Osteoblast (primary cell): ENCODE data around the gene TAF3. TPM values are rescaled to one million over a fixed set of nuclear protein-coding genes. Genes with fewer than 3 reads are reported as not detected.

Source experiments
- DNase-seq: peaks from one replicate; pipeline ENCODE4 v3.0.0; 2011; ENCODE audit warnings: low spot score, mixed read lengths; ENCODE audit not compliant: insufficient read length; ENCODE audit errors: missing footprints
- H2AFZ ChIP-seq: 2 replicates; pipeline ENCODE4 v1.6.0; 2011; ENCODE audit warnings: mild to moderate bottlenecking, low read length
- H3K27ac ChIP-seq: 2 replicates; pipeline ENCODE4 v1.5.1; 2011; ENCODE audit warnings: mild to moderate bottlenecking, low read depth, low read length, moderate library complexity
- H3K27me3 ChIP-seq: 2 replicates; pipeline ENCODE4 v1.6.0; 2012; ENCODE audit warnings: mild to moderate bottlenecking, control low read depth, inconsistent platforms, low read length, moderate library complexity; ENCODE audit not compliant: insufficient read depth
- H3K36me3 ChIP-seq: 2 replicates; pipeline ENCODE4 v1.5.1; 2011; ENCODE audit warnings: mild to moderate bottlenecking, low read length, control low read depth, moderate library complexity; ENCODE audit not compliant: insufficient read depth
- H3K4me1 ChIP-seq: 2 replicates; pipeline ENCODE4 v1.5.1; 2011; ENCODE audit warnings: mild to moderate bottlenecking, low read length, control low read depth, moderate library complexity; ENCODE audit not compliant: insufficient read depth
- H3K4me2 ChIP-seq: 2 replicates; pipeline ENCODE4 v1.6.0; 2011; ENCODE audit warnings: mild to moderate bottlenecking, low read length; ENCODE audit not compliant: insufficient read depth
- H3K4me3 ChIP-seq: fragments of 200-600 bp; sonication (generic); 3 replicates; pipeline ENCODE4 v1.5.1; 2012; ENCODE audit warnings: mild to moderate bottlenecking, low read length, inconsistent platforms; ENCODE audit not compliant: insufficient read depth
- H3K79me2 ChIP-seq: 2 replicates; pipeline ENCODE4 v1.6.0; 2012; ENCODE audit warnings: mild to moderate bottlenecking, low read length, control low read depth, inconsistent platforms; ENCODE audit not compliant: insufficient read depth
- H3K9me3 ChIP-seq: 2 replicates; pipeline ENCODE4 v1.5.1; 2011; ENCODE audit warnings: low read depth, low read length, control low read depth
- H4K20me1 ChIP-seq: 2 replicates; pipeline ENCODE4 v1.6.0; 2012; ENCODE audit warnings: mild to moderate bottlenecking, low read length, control low read depth; ENCODE audit not compliant: insufficient read depth
- CTCF ChIP-seq: IDR thresholded peaks from 2 replicates; pipeline ENCODE4 v1.5.1; 2011; ENCODE audit warnings: mild to moderate bottlenecking, low read depth, low read length, moderate library complexity; ENCODE audit errors: extremely low read depth
- total RNA-seq: library from RNA; depleted of rRNA; stranded (reverse); fragments of >200 nt; gene quantifications from 2 replicates; pipeline ENCODE4 v1.2.3, GENCODE V29; 2012

Gene TAF3
- total RNA-seq, 1 donor = 2.2 TPM

DNA sequence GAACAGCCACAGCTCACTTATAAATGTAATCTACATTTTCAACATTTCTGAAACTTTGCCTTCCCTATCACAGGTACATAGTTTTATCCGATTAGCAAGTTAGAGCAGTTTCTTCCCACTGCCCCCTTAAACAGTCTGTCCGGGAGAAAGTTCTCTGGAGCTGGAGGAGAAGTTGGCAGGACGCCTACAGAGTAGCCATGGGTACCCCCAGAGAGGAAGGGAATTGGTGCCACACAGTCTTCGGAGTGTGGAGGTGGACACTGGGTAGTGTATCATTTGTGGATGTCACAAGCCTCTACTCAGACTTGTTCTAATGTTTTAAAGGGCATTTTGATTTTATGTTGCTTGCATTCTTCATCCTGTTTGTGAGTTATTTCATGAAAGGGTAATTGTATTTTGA, 39.0 kb downstream of the TAF3 start:
- Histone ChIP-seq H3K27me3 (no peaks in the 10 kb centered on the region), H3K4me3 (peak overlapping the region; percentile 43), H2AFZ (peak overlapping the region; percentile 12), H3K4me1 (no peaks in the 10 kb centered on the region), H3K4me2 (peak overlapping the region; percentile 59), H3K36me3 (no peaks in the 10 kb centered on the region), H3K79me2 (peaks cover 3% of the 10 kb centered on the region), H3K9me3 (peaks cover 2% of the 10 kb centered on the region), H3K27ac (no peak overlapping the region), H4K20me1 (peaks cover 3% of the 10 kb centered on the region)
- peak; percentile 49 for DNase-seq
- no peak for TF ChIP-seq CTCF

DNA sequence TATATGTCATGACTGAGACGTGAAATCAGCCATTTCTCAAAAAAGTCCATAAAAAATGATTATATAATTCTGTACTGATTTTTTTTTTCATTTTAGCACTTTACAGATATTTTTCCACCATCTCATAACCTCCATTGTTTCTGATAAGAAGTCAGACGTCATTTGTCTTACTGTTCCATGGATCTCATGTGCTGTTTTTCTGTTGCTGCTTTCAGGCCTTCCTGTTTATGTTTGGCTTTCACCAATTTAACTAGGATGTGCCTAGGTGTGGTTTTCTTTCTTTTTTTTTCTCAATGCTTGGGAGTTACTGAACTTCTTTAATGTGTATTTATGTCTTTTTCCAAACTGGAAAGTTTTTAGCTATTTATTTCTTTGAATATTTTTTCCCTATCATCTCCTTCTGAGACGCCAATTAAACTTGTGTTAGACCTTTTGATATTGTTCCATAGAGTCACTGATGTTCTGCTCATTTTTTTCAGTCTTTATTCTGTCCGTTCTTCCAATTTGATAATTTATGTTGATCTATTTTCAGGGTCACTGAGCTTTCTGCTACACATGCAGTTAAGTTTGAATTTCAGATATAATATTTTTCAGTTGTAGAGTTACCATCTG, 43.3 kb downstream of the TAF3 start:
- Histone ChIP-seq H3K9me3 (peaks cover 2% of the 10 kb centered on the region), H3K27me3 (no peaks in the 10 kb centered on the region), H3K79me2 (peaks cover 10% of the 10 kb centered on the region), H4K20me1 (peaks cover 8% of the 10 kb centered on the region), H3K4me3 (no peak overlapping the region), H3K4me2 (no peak overlapping the region), H2AFZ (no peak overlapping the region), H3K4me1 (no peaks in the 10 kb centered on the region), H3K27ac (no peak overlapping the region), H3K36me3 (no peaks in the 10 kb centered on the region)
- TF ChIP-seq CTCF = no peak
- DNase-seq = no peak

- H3K27me3 ChIP-seq = no peaks in the 10 kb centered on the region
- peaks cover 8% of the 10 kb centered on the region for H4K20me1 ChIP-seq
- H3K79me2 ChIP-seq = peaks cover 10% of the 10 kb centered on the region
- no peak overlapping the region for H3K4me2 ChIP-seq
- H3K9me3 ChIP-seq = peaks cover 2% of the 10 kb centered on the region
- TF ChIP-seq CTCF = no peak
- H3K27ac ChIP-seq = no peak overlapping the region
- DNase-seq = no peak
- H3K36me3 ChIP-seq = no peaks in the 10 kb centered on the region
- H2AFZ ChIP-seq = no peak overlapping the region
- no peak overlapping the region for H3K4me3 ChIP-seq
- H3K4me1 ChIP-seq = no peaks in the 10 kb centered on the region
These were observed 43.8 kb downstream of the TAF3 start for GRCh38 chr10:7862121-7862514.

DNA sequence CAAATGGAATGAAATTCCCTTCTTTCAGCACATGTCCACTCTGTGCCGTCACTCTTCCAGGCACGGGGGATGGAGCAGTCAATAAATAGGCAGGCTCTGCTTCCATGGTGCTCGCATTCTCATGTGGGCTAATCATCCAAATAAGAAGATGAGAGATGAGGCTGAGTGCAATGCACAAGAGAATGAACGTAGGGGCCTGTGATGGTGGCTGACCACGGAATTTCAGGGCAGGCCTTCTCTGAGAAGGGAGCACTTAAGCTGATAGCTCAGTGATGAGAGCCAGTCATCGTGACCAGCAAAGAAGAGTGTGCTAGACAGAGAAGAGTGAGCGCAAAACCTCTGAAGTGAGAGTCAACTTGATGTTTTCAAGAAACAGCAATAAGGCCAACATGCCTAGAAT, 47.9 kb downstream of the TAF3 start:
- H4K20me1 ChIP-seq = peaks cover 8% of the 10 kb centered on the region
- peaks cover 2% of the 10 kb centered on the region for H3K9me3 ChIP-seq
- no peak overlapping the region for H2AFZ ChIP-seq
- H3K27ac ChIP-seq = no peak overlapping the region
- H3K4me1 ChIP-seq = no peaks in the 10 kb centered on the region
- TF ChIP-seq CTCF = no peak
- DNase-seq = no peak
- no peaks in the 10 kb centered on the region for H3K36me3 ChIP-seq
- peaks cover 10% of the 10 kb centered on the region for H3K79me2 ChIP-seq
- no peak overlapping the region for H3K4me2 ChIP-seq
- no peak overlapping the region for H3K4me3 ChIP-seq
- no peaks in the 10 kb centered on the region for H3K27me3 ChIP-seq
